GM10847 (cell line): ENCODE data around the gene NDUFB7.

Source experiments
- POLR2A ChIP-seq: IDR thresholded peaks from 2 replicates; pipeline ENCODE4 v1.6.1; 2011; ENCODE audit not compliant: insufficient read length; ENCODE audit errors: extremely low read depth

NDUFB7 gene

GRCh38 chr19:14571695-14572490 is at the start of gene NDUFB7:
TSS of gene NDUFB7 (minus strand) at chr19:14572066. CDS start at chr19:14572000, 66 bp downstream.
- TF ChIP-seq POLR2A: peak; percentile 85

GRCh38 chr19:14619404-14619803 is 47.5 kb upstream of the NDUFB7 start:
- TF ChIP-seq POLR2A: no peak

- no peak for TF ChIP-seq POLR2A
These were observed 44.5 kb upstream of the NDUFB7 start for GRCh38 chr19:14616407-14616806.

GRCh38 chr19:14615623-14616022 is 43.8 kb upstream of the NDUFB7 start:
- TF ChIP-seq POLR2A: no peak

- no peak for TF ChIP-seq POLR2A
These were observed 42.2 kb upstream of the NDUFB7 start for GRCh38 chr19:14614099-14614412.

- TF ChIP-seq POLR2A: no peak
These were observed 40.8 kb upstream of the NDUFB7 start for GRCh38 chr19:14612657-14613056.

GRCh38 chr19:14611051-14611450 is 39.2 kb upstream of the NDUFB7 start:
- TF ChIP-seq POLR2A: no peak

- TF ChIP-seq POLR2A: no peak
These were observed 34.8 kb upstream of the NDUFB7 start for GRCh38 chr19:14606627-14607026.

GRCh38 chr19:14603990-14604387 is 32.1 kb upstream of the NDUFB7 start:
- no peak for TF ChIP-seq POLR2A

GRCh38 chr19:14599548-14600147 is 27.8 kb upstream of the NDUFB7 start:
- TF ChIP-seq POLR2A: no peak

GRCh38 chr19:14595558-14595957 is 23.7 kb upstream of the NDUFB7 start:
- TF ChIP-seq POLR2A: no peak

GRCh38 chr19:14582894-14583340 is 11.1 kb upstream of the NDUFB7 start, which contains the start of gene CLEC17A:
TSS of gene CLEC17A (plus strand) at chr19:14583084. CDS start at chr19:14583161, 77 bp downstream.
- TF ChIP-seq POLR2A: peak; percentile 93

GRCh38 chr19:14580623-14581237 is 8.9 kb upstream of the NDUFB7 start:
- no peak for TF ChIP-seq POLR2A

- TF ChIP-seq POLR2A: no peak
These were observed 6.1 kb upstream of the NDUFB7 start for GRCh38 chr19:14577885-14578427.

- TF ChIP-seq POLR2A: no peak
These were observed 5.4 kb upstream of the NDUFB7 start for GRCh38 chr19:14577264-14577663.

GRCh38 chr19:14576363-14576762 is 4.5 kb upstream of the NDUFB7 start:
- no peak for TF ChIP-seq POLR2A
